ENCODE measurements around the gene MBLAC1. TPM values are rescaled to one million over a fixed set of nuclear protein-coding genes. Genes with fewer than 3 reads are reported as not detected.
A peak's percentile ranks its signal among the peaks of the same experiment; 100 is the strongest.

Gene MBLAC1
- total and polyA plus RNA-seq, 2 donors from 2014 or later, result 2.4 to 3.7 TPM

DNA sequence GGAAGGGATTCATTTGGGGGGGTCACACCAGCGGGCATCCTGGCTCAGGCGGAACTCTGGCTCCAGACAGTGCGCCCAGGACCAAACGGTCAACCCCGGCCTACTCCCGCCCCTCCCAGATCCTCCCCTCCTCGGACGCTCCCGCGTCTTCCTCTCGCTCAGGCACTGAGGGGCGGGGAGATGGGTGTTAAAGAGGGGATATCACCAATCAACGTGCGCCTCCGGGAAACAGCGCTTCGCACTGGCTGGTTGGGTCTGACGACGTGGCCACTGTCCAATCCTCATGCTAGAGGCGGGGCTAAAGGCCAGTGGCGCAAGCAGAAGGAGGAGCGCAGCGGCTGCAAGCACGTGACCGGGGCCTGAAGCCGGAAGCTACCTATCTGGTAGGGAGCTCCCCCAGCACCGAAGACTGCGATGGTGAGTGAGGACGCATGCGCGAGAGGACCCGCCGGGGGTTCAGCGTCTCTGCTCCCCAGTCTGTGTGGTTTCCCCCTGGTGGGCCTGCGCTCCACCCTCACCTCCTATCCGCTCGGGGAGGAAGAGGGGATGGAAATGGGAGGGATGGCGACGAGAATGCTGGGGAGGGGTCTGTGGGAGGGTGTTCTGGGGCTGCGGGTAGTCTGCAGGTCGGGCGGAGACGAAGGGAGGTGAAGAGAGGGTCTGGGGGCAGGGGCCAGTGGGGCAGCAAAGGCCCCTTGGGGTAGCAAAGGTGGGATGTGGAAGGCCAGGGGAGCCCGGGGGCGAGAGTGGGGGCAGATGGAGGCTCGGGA lies 22.0 kb downstream of the MBLAC1 start, which contains the start of gene LAMTOR4:
Gene LAMTOR4, plus strand, starts transcription at position 360 of the 770 bp plus-strand sequence. Its CDS starts 55 bp downstream, at position 415.
- no peaks in the 10 kb centered on the region for H3K27me3 ChIP-seq (ENCODE audit: control insufficient read depth, insufficient read depth, low read length)
- TF ChIP-seq, protein P1, sequence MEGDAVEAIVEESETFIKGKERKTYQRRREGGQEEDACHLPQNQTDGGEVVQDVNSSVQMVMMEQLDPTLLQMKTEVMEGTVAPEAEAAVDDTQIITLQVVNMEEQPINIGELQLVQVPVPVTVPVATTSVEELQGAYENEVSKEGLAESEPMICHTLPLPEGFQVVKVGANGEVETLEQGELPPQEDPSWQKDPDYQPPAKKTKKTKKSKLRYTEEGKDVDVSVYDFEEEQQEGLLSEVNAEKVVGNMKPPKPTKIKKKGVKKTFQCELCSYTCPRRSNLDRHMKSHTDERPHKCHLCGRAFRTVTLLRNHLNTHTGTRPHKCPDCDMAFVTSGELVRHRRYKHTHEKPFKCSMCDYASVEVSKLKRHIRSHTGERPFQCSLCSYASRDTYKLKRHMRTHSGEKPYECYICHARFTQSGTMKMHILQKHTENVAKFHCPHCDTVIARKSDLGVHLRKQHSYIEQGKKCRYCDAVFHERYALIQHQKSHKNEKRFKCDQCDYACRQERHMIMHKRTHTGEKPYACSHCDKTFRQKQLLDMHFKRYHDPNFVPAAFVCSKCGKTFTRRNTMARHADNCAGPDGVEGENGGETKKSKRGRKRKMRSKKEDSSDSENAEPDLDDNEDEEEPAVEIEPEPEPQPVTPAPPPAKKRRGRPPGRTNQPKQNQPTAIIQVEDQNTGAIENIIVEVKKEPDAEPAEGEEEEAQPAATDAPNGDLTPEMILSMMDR (IDR thresholded peaks at IDR 0.05; ENCODE audit: borderline replicate concordance, extremely low read depth, insufficient read depth), result no peak
- peaks cover 0 to 8% (median 3%) of the 10 kb centered on the region in 3 donors for H3K4me1 ChIP-seq (ENCODE audit: control insufficient read depth in 2 of 3, insufficient read depth in 2 of 3, low read depth in 1 of 3, low read length in 3 of 3)
- peak; percentile 99 to 100 (median 99) for DNase-seq
- peaks cover 0 to 2% (median 0%) of the 10 kb centered on the region in 3 donors for H3K36me3 ChIP-seq (ENCODE audit: control insufficient read depth in 2 of 3, insufficient read depth in 3 of 3, low read length in 3 of 3)
- peak within 1 kb of the TSS; percentile 89 to 95 for H3K27ac ChIP-seq (ENCODE audit: low read depth in 2 of 2, low read length in 2 of 2)
- H3K4me3 ChIP-seq (ENCODE audit: low read length in 3 of 3), result peak within 1 kb of the TSS; percentile 88 to 98 (median 94)
- H3K9ac ChIP-seq (ENCODE audit: low read length in 3 of 3), result peak within 1 kb of the TSS; percentile 81 to 98 (median 98)
- FAIRE-seq, result peak; percentile 98
- intact Hi-C loops (cut with DNase I), result no loop called here
- H3K9me3 ChIP-seq (ENCODE audit: control insufficient read depth in 2 of 3, insufficient read depth in 1 of 3, low read length in 3 of 3), result no peaks in the 10 kb centered on the region

DNA sequence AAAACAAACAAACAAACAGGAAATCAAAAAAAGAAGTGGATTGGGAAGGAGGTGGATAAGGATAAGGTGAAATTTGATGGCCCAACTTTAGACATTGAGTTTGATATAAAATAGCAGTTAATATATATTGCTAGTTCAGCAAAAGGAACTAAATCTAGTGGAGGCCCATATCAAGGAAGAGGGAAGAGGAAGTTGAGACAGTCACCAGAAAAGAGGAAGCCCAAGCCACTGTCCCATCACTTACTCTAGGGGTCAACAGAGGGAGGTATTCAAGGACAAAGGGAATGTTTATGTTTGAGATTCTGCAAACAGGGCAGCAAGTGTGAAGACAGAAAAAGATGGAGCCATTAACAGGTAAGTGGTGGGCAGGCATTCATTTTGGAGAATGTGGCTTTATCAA lies 25.6 kb downstream of the MBLAC1 start:
- intact Hi-C loops (cut with DNase I), result no loop called here
- H3K27ac ChIP-seq (ENCODE audit: low read depth in 2 of 2, low read length in 2 of 2), result no peak overlapping the region
- peaks cover 0 to 8% (median 7%) of the 10 kb centered on the region in 3 donors for H3K4me1 ChIP-seq (ENCODE audit: control insufficient read depth in 2 of 3, insufficient read depth in 2 of 3, low read depth in 1 of 3, low read length in 3 of 3)

DNA sequence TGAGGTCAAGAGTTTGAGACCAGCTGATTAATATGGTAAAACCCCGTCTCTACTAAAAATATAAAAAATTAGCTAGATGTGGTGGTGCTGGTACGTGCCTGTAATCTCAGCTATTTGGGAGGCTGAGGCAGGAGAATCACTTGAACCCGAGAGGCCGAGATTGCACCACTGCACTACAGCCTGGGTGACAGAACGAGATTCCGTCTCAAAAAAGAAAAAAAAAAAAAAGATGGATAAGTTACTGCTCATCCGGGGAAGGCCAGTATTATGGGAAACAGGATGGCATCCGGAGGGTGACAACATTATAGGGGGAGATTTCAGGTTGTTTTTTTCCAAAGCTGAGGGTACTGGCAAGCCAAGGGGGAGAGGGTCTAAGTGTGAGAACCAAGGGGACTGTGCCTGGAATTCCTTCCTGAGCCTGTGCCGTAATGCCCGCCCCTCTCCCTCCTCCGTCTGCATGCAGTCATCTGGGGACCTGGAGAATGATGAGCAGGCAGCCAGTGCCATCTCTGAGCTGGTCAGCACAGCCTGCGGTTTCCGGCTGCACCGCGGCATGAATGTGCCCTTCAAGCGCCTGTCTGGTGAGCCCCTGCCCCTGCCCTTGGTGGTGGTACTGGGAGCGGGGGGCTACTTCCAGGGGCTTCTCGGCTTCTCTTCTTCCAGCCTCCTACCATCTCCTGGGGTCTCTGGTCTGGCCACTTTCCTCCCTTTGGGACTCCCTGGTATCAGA lies 26.3 kb downstream of the MBLAC1 start:
- FAIRE-seq, result no peak

More for the DNA sequence above, 25.6 kb downstream of the MBLAC1 start:
- Histone ChIP-seq H3K4me3 (ENCODE audit: low read length in 3 of 3) (no peak overlapping the region), H3K9ac (ENCODE audit: low read length in 3 of 3) (no peak overlapping the region), H3K27me3 (ENCODE audit: control insufficient read depth, insufficient read depth, low read length) (no peaks in the 10 kb centered on the region), H3K36me3 (ENCODE audit: control insufficient read depth in 2 of 3, insufficient read depth in 3 of 3, low read length in 3 of 3) (peaks cover 2 to 18% (median 3%) of the 10 kb centered on the region in 3 donors), H3K9me3 (ENCODE audit: control insufficient read depth in 2 of 3, insufficient read depth in 1 of 3, low read length in 3 of 3) (no peaks in the 10 kb centered on the region)
- TF ChIP-seq, protein P1 (IDR thresholded peaks at IDR 0.05; ENCODE audit: borderline replicate concordance, extremely low read depth, insufficient read depth), result no peak
- FAIRE-seq (no peak), DNase-seq (no peak)

More for the DNA sequence above, 26.3 kb downstream of the MBLAC1 start:
- Histone ChIP-seq H3K4me3 (ENCODE audit: low read length in 3 of 3) (no peak overlapping the region), H3K9ac (ENCODE audit: low read length in 3 of 3) (no peak overlapping the region), H3K4me1 (ENCODE audit: control insufficient read depth in 2 of 3, insufficient read depth in 2 of 3, low read depth in 1 of 3, low read length in 3 of 3) (peaks cover 0 to 11% (median 6%) of the 10 kb centered on the region in 3 donors), H3K27ac (ENCODE audit: low read depth in 2 of 2, low read length in 2 of 2) (no peak overlapping the region), H3K36me3 (ENCODE audit: control insufficient read depth in 2 of 3, insufficient read depth in 3 of 3, low read length in 3 of 3) (peaks cover 2 to 18% (median 3%) of the 10 kb centered on the region in 3 donors), H3K9me3 (ENCODE audit: control insufficient read depth in 2 of 3, insufficient read depth in 1 of 3, low read length in 3 of 3) (no peaks in the 10 kb centered on the region), H3K27me3 (ENCODE audit: control insufficient read depth, insufficient read depth, low read length) (no peaks in the 10 kb centered on the region)
- DNase-seq, result no peak
- intact Hi-C loops (cut with DNase I), result no loop called here
- TF ChIP-seq, protein P1 (IDR thresholded peaks at IDR 0.05; ENCODE audit: borderline replicate concordance, extremely low read depth, insufficient read depth), result no peak
